UCSD-AML1 (cell line): Measurements from ENCODE around the gene MYOZ2.

Source experiments
- DNase-seq: peaks from one replicate; lab custom pipeline; 2025; ENCODE audit not compliant: unreplicated experiment; lab: John Stamatoyannopoulos, UW

The MYOZ2 gene

GRCh38 chr4:119135721-119136121, at the start of gene MYOZ2:
TSS of gene MYOZ2 (plus strand) at chr4:119135832. CDS start at chr4:119136526, 694 bp downstream.
- no peak for DNase-seq

GRCh38 chr4:119087121-119087520, 48.5 kb upstream of the MYOZ2 start:
- DNase-seq: no peak

- no peak for DNase-seq
Measured at GRCh38 chr4:119087656-119088055, 48.0 kb upstream of the MYOZ2 start.

DNA sequence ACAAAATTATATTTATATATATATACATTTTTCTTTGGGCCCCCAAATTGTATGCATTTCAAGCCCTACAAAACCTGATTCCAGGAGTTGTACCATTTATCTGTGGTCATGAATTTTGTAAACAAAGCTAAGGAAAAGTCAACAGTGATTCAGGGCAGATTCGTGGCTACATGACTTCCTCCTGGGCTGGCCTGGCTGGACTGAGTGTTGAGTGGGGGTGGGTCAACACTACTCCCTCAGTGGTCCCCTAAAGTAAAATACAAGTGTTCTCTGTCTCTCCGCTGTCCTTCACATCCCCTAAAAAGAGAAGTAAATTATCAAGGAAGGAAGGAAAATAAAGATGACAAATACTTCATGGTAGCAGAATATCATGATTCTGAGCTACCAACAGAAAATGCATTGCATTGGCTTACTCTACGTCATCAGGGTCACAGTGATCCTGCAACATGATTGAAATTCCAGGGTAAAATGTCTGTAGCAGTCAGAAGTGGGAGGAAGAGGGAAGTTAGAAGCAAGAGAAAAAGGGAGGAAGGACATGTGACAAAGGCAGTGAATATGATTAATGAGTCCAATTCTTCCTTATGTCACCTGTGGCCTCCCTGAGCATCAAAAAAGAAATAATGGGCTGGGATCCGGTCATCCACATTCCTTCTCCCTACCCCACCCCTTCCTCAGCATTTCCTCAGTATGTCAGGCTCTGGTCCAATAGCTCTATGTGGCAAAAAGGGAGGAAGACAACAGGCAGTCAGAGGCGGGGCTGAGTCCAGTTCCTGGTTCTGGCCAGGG, 42.4 kb upstream of the MYOZ2 start:
- no peak for DNase-seq

GRCh38 chr4:119097282-119097900, 38.2 kb upstream of the MYOZ2 start:
- DNase-seq: no peak

DNA sequence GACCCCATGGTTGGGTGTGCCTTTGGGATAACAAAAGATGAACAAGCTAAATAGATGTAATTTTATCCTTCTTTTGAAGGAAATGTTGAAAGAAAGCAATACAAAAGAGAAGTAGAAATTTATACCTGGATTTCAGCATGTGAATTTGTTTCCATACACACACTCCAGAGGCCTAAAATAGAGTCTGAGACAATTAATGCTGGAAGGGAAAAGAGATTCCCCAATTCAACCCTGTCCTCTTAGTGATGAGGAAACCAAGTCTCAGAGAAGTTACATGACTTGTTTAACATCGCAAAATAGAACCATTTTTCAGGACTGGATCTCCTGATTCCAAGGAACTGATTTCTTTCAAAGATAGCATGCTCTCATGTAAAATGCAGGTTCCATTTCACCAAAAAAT, 37.3 kb upstream of the MYOZ2 start:
- no peak for DNase-seq

- no peak for DNase-seq
Measured at GRCh38 chr4:119099227-119099810, 36.3 kb upstream of the MYOZ2 start.

GRCh38 chr4:119100655-119101054, 35.0 kb upstream of the MYOZ2 start:
- no peak for DNase-seq

DNA sequence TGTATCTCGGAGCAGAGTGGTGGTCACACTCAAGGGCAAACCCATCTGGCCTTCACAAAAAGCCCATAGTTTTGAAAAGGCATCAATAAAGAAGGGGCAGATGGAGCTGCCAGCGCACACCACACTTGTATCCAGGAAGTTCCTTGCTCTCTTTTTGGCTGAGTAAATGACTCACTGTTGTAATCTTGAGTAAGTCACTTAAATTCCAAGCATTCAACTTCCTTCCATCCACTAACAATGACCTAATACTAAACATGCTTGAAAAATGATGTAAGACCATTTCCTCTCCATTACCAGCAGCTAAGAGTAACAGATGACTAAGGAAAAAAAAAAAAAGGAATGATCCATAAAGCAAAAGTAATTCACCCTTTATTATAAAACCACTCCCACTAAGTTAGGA, 32.4 kb upstream of the MYOZ2 start:
- peak; percentile 32 for DNase-seq

GRCh38 chr4:119104644-119105273, 30.9 kb upstream of the MYOZ2 start:
- no peak for DNase-seq

DNA sequence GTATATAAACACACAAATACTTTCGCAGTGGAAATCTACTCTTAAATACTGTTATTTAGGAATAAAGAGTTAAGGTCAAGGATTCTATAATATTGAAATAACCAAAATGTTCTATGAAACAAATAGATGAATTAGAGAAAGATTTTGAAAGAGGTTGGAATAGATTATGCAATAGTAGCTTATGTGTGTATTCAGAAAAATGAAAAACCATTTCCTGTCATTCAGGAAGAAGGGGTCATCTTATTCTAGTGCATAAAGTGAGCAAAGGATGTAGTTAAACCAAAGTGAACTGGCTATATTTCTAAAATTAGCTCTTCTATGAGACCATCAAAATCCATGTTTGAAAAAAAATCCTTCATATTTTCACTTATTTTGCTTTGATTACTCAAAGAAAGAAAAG, 30.0 kb upstream of the MYOZ2 start:
- no peak for DNase-seq

- DNase-seq: no peak
Measured at GRCh38 chr4:119106036-119107000, 29.3 kb upstream of the MYOZ2 start.

DNA sequence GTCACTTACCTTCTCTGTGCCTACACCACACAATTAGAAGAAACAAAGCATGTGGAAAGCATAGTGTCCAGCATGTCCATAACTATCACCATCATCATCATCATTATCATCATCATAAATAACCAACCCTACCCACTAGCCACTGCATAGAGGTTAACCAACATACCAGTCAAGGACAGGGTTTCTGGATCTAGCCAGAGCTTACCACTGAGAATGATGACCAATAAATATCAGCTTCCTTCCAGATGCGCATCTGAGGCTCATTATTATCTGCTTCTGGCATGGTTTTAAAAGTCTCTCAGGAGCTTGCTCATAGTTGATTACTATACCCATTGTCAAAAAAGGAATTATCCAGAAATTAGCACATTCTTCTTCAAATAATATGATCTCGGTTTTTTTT, 25.5 kb upstream of the MYOZ2 start:
- DNase-seq: no peak

- no peak for DNase-seq
Measured at GRCh38 chr4:119111296-119111695, 24.3 kb upstream of the MYOZ2 start.

GRCh38 chr4:119113033-119113655, 22.5 kb upstream of the MYOZ2 start:
- DNase-seq: no peak

DNA sequence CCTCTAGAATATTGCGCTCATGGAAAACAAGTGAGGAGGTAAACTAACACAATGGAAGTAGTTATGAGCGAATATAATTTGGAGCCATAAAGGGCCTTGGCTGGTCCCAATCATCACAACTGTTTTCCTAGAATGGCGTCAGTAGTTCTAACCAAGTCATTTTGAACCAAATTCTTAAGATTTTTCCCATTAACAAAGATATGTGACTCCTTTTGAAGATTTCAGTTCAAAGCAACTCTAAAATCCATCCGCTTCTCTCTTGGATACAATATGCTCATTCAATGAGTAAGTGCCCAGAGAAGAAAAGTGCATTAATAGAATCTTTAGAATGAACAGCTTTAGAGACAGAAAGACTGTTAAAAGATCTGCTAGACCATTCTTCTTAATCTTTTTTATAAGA, 19.6 kb upstream of the MYOZ2 start:
- DNase-seq: no peak

- DNase-seq: no peak
Measured at GRCh38 chr4:119116925-119117900, 18.4 kb upstream of the MYOZ2 start.

DNA sequence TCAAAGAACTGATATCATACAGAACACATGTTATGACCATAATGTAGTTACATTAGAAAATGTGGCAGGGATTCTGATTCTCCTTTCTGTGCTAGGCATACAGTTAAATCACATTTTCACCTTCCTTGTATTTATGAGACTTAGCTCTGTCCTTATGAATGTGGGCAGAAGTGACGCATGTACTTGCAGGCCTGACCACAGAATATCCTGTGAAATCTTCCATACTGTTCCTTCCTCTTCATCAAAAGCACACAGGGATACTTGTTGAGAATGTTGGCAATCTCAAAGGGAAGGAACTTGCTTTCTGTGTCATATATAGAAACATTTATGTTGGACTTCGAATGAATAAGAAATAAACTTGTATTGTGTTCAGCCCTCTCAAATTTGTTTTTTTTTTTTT, 17.2 kb upstream of the MYOZ2 start:
- DNase-seq: peak; percentile 8

DNA sequence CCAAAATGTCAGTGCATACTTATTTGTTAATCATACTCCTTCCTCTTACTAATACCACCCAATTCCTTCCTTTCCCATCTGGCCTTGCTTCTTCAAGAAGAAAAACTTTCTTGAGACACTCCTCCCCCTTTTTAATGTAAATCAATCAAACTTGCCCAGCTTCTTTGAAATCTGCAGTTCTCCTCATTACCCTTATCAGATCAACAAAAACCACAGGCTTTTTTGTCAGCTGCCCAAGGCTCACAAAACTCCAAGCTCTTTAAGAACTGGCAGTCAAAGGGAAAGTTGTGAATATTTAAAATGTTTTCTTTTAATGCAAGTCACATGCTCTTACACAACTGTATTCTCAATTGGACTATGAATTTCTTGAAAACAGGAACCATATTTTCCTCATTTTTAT, 11.3 kb upstream of the MYOZ2 start:
- no peak for DNase-seq
